SK-N-SH (cell line): ENCODE results near the gene SLC22A7.

Experiments
- CTCF ChIP-seq: fragments of 200-600 bp; sonication (generic); IDR thresholded peaks from 2 replicates; pipeline ENCODE4 v1.6.1; 2017; ENCODE audit warnings: antibody characterized with exemption, mild to moderate bottlenecking, moderate library complexity
- EZH2phosphoT487 ChIP-seq: fragments of 200-600 bp; sonication (generic); IDR thresholded peaks from 2 replicates; pipeline ENCODE4 v1.6.1; 2017; ENCODE audit warnings: low read depth, mixed run types, mild to moderate bottlenecking, antibody characterized with exemption, moderate library complexity, borderline replicate concordance
- FOXM1 ChIP-seq: IDR thresholded peaks from 2 replicates; pipeline ENCODE4 v1.4.0; 2012; ENCODE audit warnings: low read depth, mild to moderate bottlenecking
- MAX ChIP-seq: IDR thresholded peaks from 2 replicates; pipeline ENCODE4 v1.4.0; 2012; ENCODE audit warnings: low read depth
- RAD21 ChIP-seq: IDR thresholded peaks from 2 replicates; pipeline ENCODE4 v1.6.1; 2012; ENCODE audit warnings: mild to moderate bottlenecking, low read length

- TF ChIP-seq CTCF (no peak), FOXM1 (no peak), MAX (no peak), RAD21 (no peak), EZH2phosphoT487 (no peak)
These were observed 35.9 kb upstream of the SLC22A7 start for GRCh38 chr6:43262000-43262779.
